Common myeloid progenitor, CD34-positive (primary cell): ENCODE data around the gene ASS1.

Source experiments
- CTCF ChIA-PET: fragments of 350-600 bp; sonication (Branson Sonifier 250); formaldehyde crosslinking; loops from one replicate; lab custom pipeline; 2021; ENCODE audit warnings: antibody characterized with exemption; lab: Charles Lee
- POLR2A ChIA-PET: fragments of 350-600 bp; sonication (Branson Sonifier 250); formaldehyde crosslinking; loops from one replicate; lab custom pipeline; 2021; ENCODE audit warnings: antibody characterized with exemption; lab: Charles Lee
- DNase-seq, 3 donors: peaks; one replicate each; pipeline versions ENCODE4 v3.0.0 to v3.0.0-alpha.2; 2013
- H3K27ac ChIP-seq, 2 experiments: 1 replicate in 1 of 2; 2 replicates in 1 of 2; pipeline ENCODE4 v1.7.0; 2013; ENCODE audit warnings: inconsistent platforms in 2 of 2, low read length in 2 of 2, mild to moderate bottlenecking in 2 of 2, low read depth in 1 of 2, moderate library complexity in 1 of 2; ENCODE audit not compliant: severe bottlenecking in 2 of 2, insufficient read depth in 1 of 2, poor library complexity in 1 of 2
- H3K27me3 ChIP-seq, 5 experiments: replicated peaks in 2 of 5; 1 replicate in 3 of 5; 2 replicates in 2 of 5; pipeline versions ENCODE4 v1.6.1 to v1.7.0; 2013; ENCODE audit warnings: low read length in 4 of 5, mild to moderate bottlenecking in 2 of 5, moderate library complexity in 2 of 5, inconsistent platforms in 1 of 5; ENCODE audit not compliant: insufficient read depth in 5 of 5, control insufficient read depth in 4 of 5
- H3K36me3 ChIP-seq, 4 experiments: 1 replicate in 2 of 4; 2 replicates in 2 of 4; pipeline versions ENCODE4 v1.6.1 to v1.7.0; 2013; ENCODE audit warnings: low read length in 3 of 4, control low read depth in 1 of 4, mild to moderate bottlenecking in 1 of 4; ENCODE audit not compliant: control insufficient read depth in 4 of 4, insufficient read depth in 4 of 4
- H3K4me1 ChIP-seq, 4 experiments: 1 replicate in 3 of 4; 2 replicates in 1 of 4; pipeline versions ENCODE4 v1.6.1 to v1.7.1; 2013; ENCODE audit warnings: low read length in 3 of 4, mild to moderate bottlenecking in 3 of 4, control low read depth in 1 of 4, inconsistent platforms in 1 of 4, moderate library complexity in 1 of 4; ENCODE audit not compliant: control insufficient read depth in 4 of 4, insufficient read depth in 4 of 4; ENCODE audit errors: control extremely low read depth in 1 of 4
- H3K4me3 ChIP-seq, 7 experiments: 1 replicate in 4 of 7; 2 replicates in 3 of 7; pipeline versions ENCODE4 v1.5.1 to v1.7.0; 2013; ENCODE audit warnings: mild to moderate bottlenecking in 7 of 7, low read length in 6 of 7, moderate library complexity in 6 of 7, inconsistent platforms in 2 of 7, low read depth in 2 of 7, control low read depth in 1 of 7; ENCODE audit not compliant: insufficient read depth in 4 of 7, control insufficient read depth in 1 of 7; ENCODE audit errors: extremely low read depth in 1 of 7
- H3K9me3 ChIP-seq, 5 experiments: 1 replicate in 4 of 5; 2 replicates in 1 of 5; pipeline versions ENCODE4 v1.6.1 to v1.7.1; 2013; ENCODE audit warnings: low read length in 4 of 5, mild to moderate bottlenecking in 2 of 5, inconsistent platforms in 1 of 5, low read depth in 1 of 5, moderate library complexity in 1 of 5; ENCODE audit not compliant: control insufficient read depth in 4 of 5, insufficient read depth in 2 of 5; ENCODE audit errors: control extremely low read depth in 1 of 5
- WGBS: methylation state at CpG from one replicate; pipeline ENCODE4 v1.1.5; 2013; ENCODE audit not compliant: insufficient coverage; 5-methylcytosine and 5-hydroxymethylcytosine counted together

ASS1 gene

DNA sequence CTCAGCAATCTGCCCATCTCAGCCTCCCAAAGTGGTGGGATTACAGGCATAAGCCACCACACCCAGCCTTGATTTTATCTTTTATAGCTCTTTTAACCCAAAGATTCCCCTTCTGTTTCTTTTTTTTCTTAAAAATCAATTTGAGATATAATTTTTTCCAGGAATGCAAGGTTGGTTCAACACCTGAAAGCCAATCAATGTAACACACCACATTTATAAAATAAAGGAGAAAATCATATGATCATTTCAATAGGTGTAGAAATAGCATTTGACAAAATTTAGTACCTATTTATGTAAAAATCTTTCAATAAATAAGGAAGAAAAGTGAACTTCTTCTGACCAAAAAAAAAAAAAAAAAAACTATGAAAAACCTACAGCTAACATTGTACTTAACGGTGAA, 3.7 kb upstream of the ASS1 start:
- DNase-seq, result no peak
- peaks cover 5 to 61% (median 15%) of the 10 kb centered on the region in 5 experiments for H3K27me3 ChIP-seq
- POLR2A ChIA-PET, result no interaction called here
- H3K9me3 ChIP-seq, result peaks cover 3 to 13% (median 6%) of the 10 kb centered on the region in 5 experiments
- CTCF ChIA-PET, result no interaction called here
- no peak overlapping the region for H3K4me3 ChIP-seq
- no peaks in the 10 kb centered on the region for H3K36me3 ChIP-seq
- H3K4me1 ChIP-seq, result peaks cover 0 to 12% (median 9%) of the 10 kb centered on the region in 4 experiments
- no CpG with 5 or more reads among the region's 1 CpG for WGBS
- no peak overlapping the region for H3K27ac ChIP-seq

DNA sequence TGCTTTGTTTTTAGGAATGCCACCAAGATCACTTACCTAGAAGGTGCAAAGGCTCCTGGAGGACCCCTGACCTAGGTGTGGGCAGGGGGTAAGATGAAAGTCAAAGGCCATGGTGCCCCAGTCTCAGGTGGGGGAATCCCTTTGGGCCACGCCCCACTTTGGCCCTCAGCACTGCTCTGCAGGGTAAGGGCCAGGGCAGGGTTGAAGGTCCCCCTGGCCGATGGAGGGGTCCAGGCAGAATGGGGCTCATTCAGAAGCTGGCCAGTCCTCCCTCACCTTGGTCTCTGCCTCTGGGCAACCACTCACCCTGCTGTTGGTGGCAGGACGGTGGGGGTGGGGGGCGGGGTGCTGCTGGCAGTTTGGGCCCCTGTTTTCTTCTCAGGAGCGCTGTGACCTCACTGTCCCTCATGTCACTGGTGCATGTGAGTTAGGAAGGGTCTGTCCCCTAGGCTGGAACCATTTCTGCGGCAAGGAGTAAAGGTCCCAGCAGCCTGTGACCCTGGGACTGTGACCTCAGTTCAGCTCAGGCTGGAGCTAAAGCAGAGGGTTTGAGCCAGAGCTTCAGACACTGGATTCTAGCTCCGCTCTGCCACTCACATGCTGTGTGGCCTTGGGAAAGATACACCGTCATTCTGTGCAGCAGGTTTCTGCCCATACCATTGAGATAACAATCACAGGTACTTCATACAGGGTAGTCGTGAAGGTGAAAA, 1.9 kb upstream of the ASS1 start:
- ChIA-PET POLR2A (interaction anchor here (0.6 kb wide), 1 partner anchor 31 kb away, joined by 3 read pairs; no protein-coding TSS in a partner anchor), CTCF (no interaction called here)
- Histone ChIP-seq H3K4me1 (peaks cover 0 to 12% (median 10%) of the 10 kb centered on the region in 4 experiments), H3K36me3 (no peaks in the 10 kb centered on the region), H3K27ac (no peak overlapping the region), H3K27me3 (peaks cover 2 to 62% (median 18%) of the 10 kb centered on the region in 5 experiments), H3K4me3 (no peak overlapping the region), H3K9me3 (peaks cover 3 to 13% (median 6%) of the 10 kb centered on the region in 5 experiments)
- 93% methylated on average over 9 of the region's 9 CpGs for WGBS
- no peak for DNase-seq

DNA sequence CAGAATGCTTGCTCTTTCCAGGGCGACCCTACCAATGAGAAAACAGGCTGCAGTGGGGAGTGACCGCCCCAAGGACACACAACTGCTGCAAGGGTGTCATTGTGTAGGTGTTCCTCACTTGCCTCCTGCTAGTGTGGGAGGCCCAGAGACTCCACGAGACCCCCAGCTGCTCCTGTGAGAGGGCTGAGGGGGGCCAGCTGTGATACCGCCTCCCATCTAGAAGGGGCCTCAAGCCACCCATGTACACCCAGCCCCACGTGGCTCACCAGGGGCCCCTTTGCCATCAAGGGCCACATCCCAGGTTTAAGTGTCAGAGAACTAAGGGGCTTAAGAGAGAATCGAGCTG, 1.3 kb upstream of the ASS1 start:
- ChIA-PET CTCF (interaction anchor here (0.5 kb wide), 1 partner anchor 328 kb away, joined by 3 read pairs; no protein-coding TSS in a partner anchor), POLR2A (interaction anchor here (0.6 kb wide), 1 partner anchor 32 kb away, joined by 3 read pairs; no protein-coding TSS in a partner anchor)
- Histone ChIP-seq H3K4me1 (peaks cover 0 to 13% (median 11%) of the 10 kb centered on the region in 4 experiments), H3K36me3 (no peaks in the 10 kb centered on the region), H3K27ac (no peak overlapping the region), H3K27me3 (peaks cover 2 to 61% (median 18%) of the 10 kb centered on the region in 5 experiments), H3K9me3 (peaks cover 3 to 13% (median 6%) of the 10 kb centered on the region in 5 experiments), H3K4me3 (no peak overlapping the region)
- 88% methylated on average over 5 of the region's 6 CpGs for WGBS
- no peak for DNase-seq

DNA sequence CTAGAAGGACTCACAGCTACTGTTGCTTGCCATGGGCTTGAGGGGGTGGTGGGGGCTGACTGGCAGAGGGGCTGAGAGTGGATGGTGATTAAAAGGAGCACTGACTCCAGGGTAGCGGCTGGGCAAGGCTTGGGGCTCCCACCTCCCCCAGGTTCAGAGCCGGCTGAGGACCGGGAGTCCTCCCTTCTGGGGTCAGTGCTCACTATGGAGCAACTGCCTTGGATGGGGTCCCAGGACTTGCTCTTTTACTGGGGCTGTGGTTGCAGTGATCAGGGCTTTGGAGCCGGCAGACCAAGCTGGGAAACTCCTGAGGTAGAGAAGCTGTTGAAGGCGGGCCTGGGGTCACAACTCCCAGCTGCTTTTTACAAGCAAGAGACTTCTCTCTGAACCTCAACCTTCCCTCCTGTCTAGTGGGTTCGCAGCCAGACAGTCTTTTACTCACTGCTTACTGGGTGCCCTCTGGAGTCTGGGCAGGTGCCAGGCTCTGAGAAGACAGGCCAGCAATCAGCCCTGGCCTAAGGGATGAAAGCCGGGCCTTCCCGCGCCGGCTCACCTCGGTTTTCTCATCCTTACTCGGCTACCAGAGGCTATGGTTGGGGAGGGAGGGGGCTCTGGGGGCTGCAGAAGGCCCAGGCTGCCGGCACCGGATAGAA, 795 bp upstream of the ASS1 start:
- Histone ChIP-seq H3K27me3 (peaks cover 2 to 58% (median 18%) of the 10 kb centered on the region in 5 experiments), H3K9me3 (peaks cover 3 to 13% (median 6%) of the 10 kb centered on the region in 5 experiments), H3K27ac (no peak overlapping the region), H3K4me1 (peaks cover 0 to 13% (median 11%) of the 10 kb centered on the region in 4 experiments), H3K36me3 (no peaks in the 10 kb centered on the region), H3K4me3 (peak overlapping the region in 4 of 7 experiments; percentile 15 to 70 (median 38))
- CTCF ChIA-PET, result interaction anchor here (0.5 to 0.6 kb wide), 2 partner anchors 263 to 328 kb away, joined by 3 read pairs; no protein-coding TSS in a partner anchor
- POLR2A ChIA-PET, result interaction anchor here (0.6 kb wide), 1 partner anchor 33 kb away, joined by 3 read pairs; no protein-coding TSS in a partner anchor
- 62% methylated on average over 10 of the region's 14 CpGs for WGBS
- DNase-seq, result no peak

DNA sequence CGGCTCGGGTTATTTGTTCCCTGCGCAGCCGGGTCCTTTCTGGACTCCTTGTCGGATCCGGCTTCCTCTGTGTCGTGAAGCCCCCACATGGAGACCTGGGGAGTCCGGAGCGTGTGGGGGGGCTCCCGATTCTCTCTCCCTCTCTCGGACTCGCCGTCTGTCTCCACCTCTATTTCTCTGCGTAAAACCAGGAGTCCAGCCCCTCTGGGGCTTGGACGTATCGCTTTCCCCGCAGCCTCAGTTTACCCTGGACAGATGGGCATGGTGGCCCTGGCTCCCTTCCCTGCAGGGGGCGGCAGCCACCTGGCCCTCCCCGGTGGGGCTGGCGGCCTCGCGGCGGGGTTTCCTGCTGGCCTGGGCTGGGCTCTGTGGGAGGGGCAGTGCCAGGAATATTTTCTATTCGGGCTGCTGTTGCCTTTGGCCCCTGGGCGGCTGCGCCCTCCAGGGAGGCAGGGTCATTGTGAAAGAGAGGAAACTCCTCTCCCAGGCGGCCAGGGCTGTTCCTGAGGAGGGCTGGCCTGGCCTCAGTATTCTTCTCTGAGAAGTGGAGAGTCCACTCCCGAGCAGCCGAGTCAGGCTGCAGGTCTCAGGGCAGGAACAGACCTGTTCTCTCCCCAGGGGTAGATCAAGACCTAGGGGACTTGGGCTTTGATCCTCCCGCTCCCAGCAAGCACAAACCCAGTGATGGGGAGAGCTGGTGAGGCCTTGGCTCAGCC, 665 bp downstream of the ASS1 start:
- Histone ChIP-seq H3K27ac (no peak overlapping the region), H3K4me1 (peaks cover 0 to 13% (median 11%) of the 10 kb centered on the region in 4 experiments), H3K36me3 (no peaks in the 10 kb centered on the region), H3K4me3 (peak overlapping the region; percentile 33 to 70 (median 46)), H3K27me3 (peaks cover 2 to 73% (median 21%) of the 10 kb centered on the region in 5 experiments), H3K9me3 (peaks cover 3 to 13% (median 6%) of the 10 kb centered on the region in 5 experiments)
- POLR2A ChIA-PET, result no interaction called here
- 19% methylated on average over 21 of the region's 30 CpGs for WGBS
- no peak for DNase-seq
- CTCF ChIA-PET, result no interaction called here

DNA sequence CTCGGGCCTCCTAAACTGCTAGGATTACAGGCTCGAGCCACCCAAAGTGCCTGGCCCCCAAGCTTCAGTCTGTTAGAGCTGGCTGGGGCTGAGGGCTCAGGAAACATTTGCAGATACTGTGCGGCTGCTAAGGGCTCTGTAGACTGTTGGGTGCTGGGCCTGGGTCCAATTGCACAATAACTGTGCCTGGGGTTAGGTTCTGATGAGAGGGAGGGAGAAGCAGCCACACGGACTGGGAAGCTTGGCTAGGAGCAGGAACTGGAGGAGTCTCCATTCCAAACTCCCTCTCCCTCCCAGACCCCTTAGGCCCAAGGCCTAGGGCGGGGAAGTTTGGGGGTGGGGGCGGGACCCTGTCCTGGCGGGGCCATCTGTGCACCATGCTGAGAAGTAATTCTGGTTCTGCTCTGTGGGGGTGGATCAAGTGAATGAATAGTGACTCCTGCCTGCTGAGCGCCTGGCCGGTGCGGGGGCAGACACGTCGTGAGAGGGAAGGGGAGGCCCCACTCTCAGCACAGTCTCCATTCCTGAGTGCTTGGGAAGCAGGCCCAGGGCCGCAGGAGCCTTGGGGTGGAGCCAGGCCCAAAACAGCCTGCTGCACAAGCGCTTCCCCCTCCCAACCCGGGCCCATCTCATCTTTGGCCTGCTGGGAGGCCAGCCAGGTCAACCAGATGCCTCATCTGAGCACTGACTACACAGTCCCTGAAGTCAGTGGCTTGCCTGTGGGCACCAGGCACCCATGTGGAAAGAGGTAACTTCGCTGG, 1.5 kb downstream of the ASS1 start:
- Histone ChIP-seq H3K4me3 (no peak overlapping the region), H3K27ac (no peak overlapping the region), H3K4me1 (peaks cover 0 to 17% (median 11%) of the 10 kb centered on the region in 4 experiments), H3K9me3 (peaks cover 0 to 6% (median 2%) of the 10 kb centered on the region in 5 experiments), H3K27me3 (peaks cover 1 to 80% (median 23%) of the 10 kb centered on the region in 5 experiments), H3K36me3 (no peaks in the 10 kb centered on the region)
- POLR2A ChIA-PET, result no interaction called here
- WGBS, result 92% methylated on average over 12 of the region's 16 CpGs
- DNase-seq, result no peak
- CTCF ChIA-PET, result interaction anchor here (1.1 to 1.3 kb wide), 2 partner anchors 10 to 236 kb away, joined by 3 read pairs; no protein-coding TSS in a partner anchor
